PC-3 (cell line): ENCODE results near the gene TMEM106C.

Source experiments
- CTCF ChIP-seq: fragments of 300-600 bp; sonication (generic); conservative IDR thresholded peaks from 2 replicates; pipeline ENCODE4 v1.5.1; 2017; ENCODE audit warnings: antibody characterized with exemption, low read depth, mild to moderate bottlenecking, low read length
- EZH2 ChIP-seq: fragments of 300-600 bp; sonication (generic); IDR thresholded peaks from one replicate; pipeline ENCODE4 v1.6.1; 2017; ENCODE audit warnings: antibody characterized with exemption, mild to moderate bottlenecking, low read length; ENCODE audit not compliant: unreplicated experiment

- TF ChIP-seq CTCF, result no peak
- peak; percentile 88 for TF ChIP-seq EZH2
These were observed 40.9 kb downstream of the TMEM106C start, which contains the start of gene COL2A1 for GRCh38 chr12:48004053-48004941.
